Measurements from ENCODE around the gene FKBP10.

FKBP10 gene

GRCh38 chr17:41784207-41784744, 28.5 kb upstream of the FKBP10 start:
- Histone ChIP-seq H3K9me3 (ENCODE audit: control insufficient read depth in 1 of 2, low read length in 2 of 2) (no peaks in the 10 kb centered on the region), H3K4me3 (ENCODE audit: low read depth in 1 of 2, low read length in 2 of 2) (peak overlapping the region; percentile 53 to 82), H3K36me3 (ENCODE audit: control insufficient read depth in 1 of 2, insufficient read depth in 2 of 2, low read length in 2 of 2) (no peaks in the 10 kb centered on the region), H3K27me3 (ENCODE audit: low read depth, low read length) (no peaks in the 10 kb centered on the region), H3K4me1 (ENCODE audit: control insufficient read depth in 1 of 2, insufficient read depth in 2 of 2, low read length in 2 of 2) (peaks cover 3 to 43% of the 10 kb centered on the region in 2 donors), H3K27ac (ENCODE audit: low read length) (peak overlapping the region; percentile 84)

DNA sequence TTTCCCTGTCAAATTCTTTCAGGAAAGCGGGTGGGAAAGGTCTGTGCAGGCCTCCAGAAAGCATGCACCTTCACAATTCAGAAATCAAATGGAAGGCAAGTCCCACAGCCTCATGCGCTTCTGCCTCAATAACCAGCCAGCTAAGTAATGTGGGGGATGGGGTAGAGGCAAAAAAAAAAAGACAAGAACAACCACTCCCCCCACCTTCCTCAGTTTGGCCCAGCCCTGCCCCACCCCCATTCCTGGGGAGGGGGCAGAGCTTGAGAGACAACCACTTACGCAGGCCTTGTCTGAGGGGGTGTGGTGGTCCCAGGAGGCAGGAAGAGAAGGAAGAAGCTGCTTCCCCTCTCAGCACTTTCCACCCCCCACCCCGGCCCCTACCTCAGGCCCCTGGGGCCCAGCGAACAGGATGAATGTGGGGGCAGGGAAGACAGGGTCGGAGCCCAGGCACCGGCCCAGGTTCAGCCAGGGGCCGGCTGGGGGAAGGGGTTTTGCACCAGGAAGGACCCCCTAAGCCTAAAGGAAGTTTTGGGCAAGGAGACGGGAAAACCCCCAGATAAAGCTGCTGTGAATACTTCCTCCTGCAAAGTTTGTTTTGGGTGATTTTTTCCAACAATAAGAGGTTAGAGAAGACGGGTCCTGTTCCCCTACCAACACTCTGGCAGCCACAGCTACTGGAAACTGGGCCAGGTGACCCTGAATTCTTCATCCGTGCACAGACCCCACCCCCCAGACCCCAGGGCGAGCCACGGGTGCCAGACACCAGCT, 27.5 kb upstream of the FKBP10 start:
- Histone ChIP-seq H3K36me3 (ENCODE audit: control insufficient read depth in 1 of 2, insufficient read depth in 2 of 2, low read length in 2 of 2) (no peaks in the 10 kb centered on the region), H3K27ac (ENCODE audit: low read length) (peak overlapping the region; percentile 84), H3K4me1 (ENCODE audit: control insufficient read depth in 1 of 2, insufficient read depth in 2 of 2, low read length in 2 of 2) (peaks cover 3 to 39% of the 10 kb centered on the region in 2 donors), H3K9me3 (ENCODE audit: control insufficient read depth in 1 of 2, low read length in 2 of 2) (no peaks in the 10 kb centered on the region), H3K27me3 (ENCODE audit: low read depth, low read length) (no peaks in the 10 kb centered on the region), H3K4me3 (ENCODE audit: low read depth in 1 of 2, low read length in 2 of 2) (peak overlapping the region; percentile 53 to 82)

DNA sequence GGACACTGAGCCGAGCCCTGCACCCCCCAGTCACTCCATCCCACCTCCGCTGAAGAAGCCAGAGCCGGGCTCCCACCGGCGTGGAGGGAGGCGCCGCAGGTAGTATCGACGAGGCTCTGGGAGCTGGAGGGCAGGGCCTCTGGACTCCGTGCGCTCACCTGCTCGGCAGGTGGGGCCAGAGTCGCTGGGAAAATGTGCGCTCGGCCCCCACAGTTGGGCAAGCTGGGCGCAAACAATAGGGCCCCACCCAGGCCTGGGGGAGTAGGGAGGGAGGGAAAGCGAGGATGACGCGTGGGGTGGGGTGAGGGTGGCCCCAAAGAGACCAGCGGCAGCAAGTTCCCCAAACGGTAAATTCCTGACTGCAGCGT, 27.0 kb upstream of the FKBP10 start:
- Histone ChIP-seq H3K4me3 (ENCODE audit: low read depth in 1 of 2, low read length in 2 of 2) (peak overlapping the region; percentile 53 to 82), H3K4me1 (ENCODE audit: control insufficient read depth in 1 of 2, insufficient read depth in 2 of 2, low read length in 2 of 2) (peaks cover 3 to 39% of the 10 kb centered on the region in 2 donors), H3K36me3 (ENCODE audit: control insufficient read depth in 1 of 2, insufficient read depth in 2 of 2, low read length in 2 of 2) (no peaks in the 10 kb centered on the region), H3K27me3 (ENCODE audit: low read depth, low read length) (no peaks in the 10 kb centered on the region), H3K27ac (ENCODE audit: low read length) (peak overlapping the region; percentile 84), H3K9me3 (ENCODE audit: control insufficient read depth in 1 of 2, low read length in 2 of 2) (no peaks in the 10 kb centered on the region)

DNA sequence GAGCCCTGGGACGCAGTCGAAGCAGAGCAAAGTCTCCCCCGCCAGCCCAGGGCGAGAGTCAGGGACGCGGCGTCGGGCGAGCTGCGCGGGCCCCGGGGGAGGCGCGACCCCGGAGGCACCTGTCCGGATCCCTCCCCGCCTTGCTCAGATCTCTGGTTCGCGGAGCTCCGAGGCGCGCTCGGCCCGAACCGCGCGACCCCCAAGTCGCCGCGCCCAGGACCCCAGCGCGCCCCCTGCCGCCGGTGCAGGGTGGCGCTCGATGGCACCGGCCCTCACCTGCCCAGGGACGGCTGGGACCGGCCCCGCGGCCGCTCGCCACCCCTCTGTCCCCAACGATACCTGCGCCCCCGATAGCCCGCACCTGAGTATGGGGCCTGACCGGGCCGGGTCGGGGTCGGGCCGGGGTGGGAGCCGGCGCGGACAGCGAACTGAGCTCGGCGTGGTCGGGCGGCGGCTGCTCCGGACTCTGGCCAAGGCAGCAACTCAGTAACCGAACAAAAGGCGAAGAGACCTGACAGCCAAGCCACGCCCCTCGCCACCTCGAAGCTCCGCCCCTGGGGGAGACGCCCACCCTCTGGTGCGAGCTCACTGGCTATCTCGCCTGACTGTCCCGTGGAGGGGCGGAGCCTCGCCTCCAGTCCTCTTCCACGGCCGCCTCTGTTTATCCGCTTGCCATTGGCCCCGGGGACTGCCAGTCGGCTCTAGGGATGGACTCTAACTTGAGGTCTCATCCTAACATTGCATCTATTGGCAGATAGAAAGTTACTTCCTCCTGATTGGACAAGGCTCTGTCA, 26.4 kb upstream of the FKBP10 start, which contains the start of gene JUP:
JUP (minus strand) TSS at position 485 of the 794 bp plus-strand sequence. CDS start 14,857 bp downstream, outside the sequence.
- Histone ChIP-seq H3K36me3 (ENCODE audit: control insufficient read depth in 1 of 2, insufficient read depth in 2 of 2, low read length in 2 of 2) (no peaks in the 10 kb centered on the region), H3K9me3 (ENCODE audit: control insufficient read depth in 1 of 2, low read length in 2 of 2) (no peaks in the 10 kb centered on the region), H3K27ac (ENCODE audit: low read length) (peak within 1 kb of the TSS; percentile 84), H3K4me1 (ENCODE audit: control insufficient read depth in 1 of 2, insufficient read depth in 2 of 2, low read length in 2 of 2) (peaks cover 3 to 39% of the 10 kb centered on the region in 2 donors), H3K27me3 (ENCODE audit: low read depth, low read length) (no peaks in the 10 kb centered on the region), H3K4me3 (ENCODE audit: low read depth in 1 of 2, low read length in 2 of 2) (peak within 1 kb of the TSS; percentile 53 to 82)

- peak overlapping the region; percentile 17 for H3K27ac ChIP-seq (ENCODE audit: low read length)
- H3K27me3 ChIP-seq (ENCODE audit: low read depth, low read length) = no peaks in the 10 kb centered on the region
- H3K36me3 ChIP-seq (ENCODE audit: control insufficient read depth in 1 of 2, insufficient read depth in 2 of 2, low read length in 2 of 2) = no peaks in the 10 kb centered on the region
- H3K4me3 ChIP-seq (ENCODE audit: low read depth in 1 of 2, low read length in 2 of 2) = peak overlapping the region in 1 of 2 donors; percentile 6
- peaks cover 3 to 38% of the 10 kb centered on the region in 2 donors for H3K4me1 ChIP-seq (ENCODE audit: control insufficient read depth in 1 of 2, insufficient read depth in 2 of 2, low read length in 2 of 2)
- no peaks in the 10 kb centered on the region for H3K9me3 ChIP-seq (ENCODE audit: control insufficient read depth in 1 of 2, low read length in 2 of 2)
Measured at GRCh38 chr17:41787021-41787418, 25.8 kb upstream of the FKBP10 start.

- Histone ChIP-seq H3K4me3 (ENCODE audit: low read depth in 1 of 2, low read length in 2 of 2) (no peak overlapping the region), H3K27ac (ENCODE audit: low read length) (peak overlapping the region; percentile 63), H3K9me3 (ENCODE audit: control insufficient read depth in 1 of 2, low read length in 2 of 2) (no peaks in the 10 kb centered on the region), H3K4me1 (ENCODE audit: control insufficient read depth in 1 of 2, insufficient read depth in 2 of 2, low read length in 2 of 2) (peaks cover 5 to 10% of the 10 kb centered on the region in 2 donors), H3K27me3 (ENCODE audit: low read depth, low read length) (no peaks in the 10 kb centered on the region), H3K36me3 (ENCODE audit: control insufficient read depth in 1 of 2, insufficient read depth in 2 of 2, low read length in 2 of 2) (no peaks in the 10 kb centered on the region)
Measured at GRCh38 chr17:41792845-41793783, 19.7 kb upstream of the FKBP10 start.

- Histone ChIP-seq H3K4me1 (ENCODE audit: control insufficient read depth in 1 of 2, insufficient read depth in 2 of 2, low read length in 2 of 2) (peaks cover 5 to 10% of the 10 kb centered on the region in 2 donors), H3K36me3 (ENCODE audit: control insufficient read depth in 1 of 2, insufficient read depth in 2 of 2, low read length in 2 of 2) (no peaks in the 10 kb centered on the region), H3K4me3 (ENCODE audit: low read depth in 1 of 2, low read length in 2 of 2) (no peak overlapping the region), H3K27ac (ENCODE audit: low read length) (peak overlapping the region; percentile 63), H3K27me3 (ENCODE audit: low read depth, low read length) (no peaks in the 10 kb centered on the region), H3K9me3 (ENCODE audit: control insufficient read depth in 1 of 2, low read length in 2 of 2) (no peaks in the 10 kb centered on the region)
Measured at GRCh38 chr17:41793784-41794539, 18.8 kb upstream of the FKBP10 start.

DNA sequence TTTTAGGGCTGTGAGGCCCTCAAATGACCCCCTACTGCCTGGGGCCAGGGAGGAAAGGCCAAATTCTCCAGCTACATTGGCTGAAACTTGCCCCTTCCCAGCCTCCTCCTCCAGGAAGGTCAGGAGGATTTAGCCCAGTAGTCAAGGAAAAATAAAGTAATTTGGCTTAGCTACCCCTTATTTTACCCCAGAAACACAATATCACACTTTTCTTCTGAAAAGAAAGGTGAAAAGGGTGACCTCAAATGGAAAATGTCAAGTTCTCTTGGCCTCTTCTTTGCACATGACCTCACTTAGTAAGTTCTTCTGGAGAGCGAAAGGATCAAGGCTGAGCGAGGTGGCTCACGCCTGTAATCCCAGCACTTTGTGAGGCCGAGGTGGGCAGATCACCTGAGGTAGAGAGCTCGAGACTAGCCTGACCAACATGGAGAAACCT, 18.2 kb upstream of the FKBP10 start:
- H3K4me1 ChIP-seq (ENCODE audit: control insufficient read depth in 1 of 2, insufficient read depth in 2 of 2, low read length in 2 of 2) = peaks cover 5 to 10% of the 10 kb centered on the region in 2 donors
- H3K4me3 ChIP-seq (ENCODE audit: low read depth in 1 of 2, low read length in 2 of 2) = no peak overlapping the region
- no peaks in the 10 kb centered on the region for H3K9me3 ChIP-seq (ENCODE audit: control insufficient read depth in 1 of 2, low read length in 2 of 2)
- no peaks in the 10 kb centered on the region for H3K27me3 ChIP-seq (ENCODE audit: low read depth, low read length)
- no peak overlapping the region for H3K27ac ChIP-seq (ENCODE audit: low read length)
- no peaks in the 10 kb centered on the region for H3K36me3 ChIP-seq (ENCODE audit: control insufficient read depth in 1 of 2, insufficient read depth in 2 of 2, low read length in 2 of 2)

DNA sequence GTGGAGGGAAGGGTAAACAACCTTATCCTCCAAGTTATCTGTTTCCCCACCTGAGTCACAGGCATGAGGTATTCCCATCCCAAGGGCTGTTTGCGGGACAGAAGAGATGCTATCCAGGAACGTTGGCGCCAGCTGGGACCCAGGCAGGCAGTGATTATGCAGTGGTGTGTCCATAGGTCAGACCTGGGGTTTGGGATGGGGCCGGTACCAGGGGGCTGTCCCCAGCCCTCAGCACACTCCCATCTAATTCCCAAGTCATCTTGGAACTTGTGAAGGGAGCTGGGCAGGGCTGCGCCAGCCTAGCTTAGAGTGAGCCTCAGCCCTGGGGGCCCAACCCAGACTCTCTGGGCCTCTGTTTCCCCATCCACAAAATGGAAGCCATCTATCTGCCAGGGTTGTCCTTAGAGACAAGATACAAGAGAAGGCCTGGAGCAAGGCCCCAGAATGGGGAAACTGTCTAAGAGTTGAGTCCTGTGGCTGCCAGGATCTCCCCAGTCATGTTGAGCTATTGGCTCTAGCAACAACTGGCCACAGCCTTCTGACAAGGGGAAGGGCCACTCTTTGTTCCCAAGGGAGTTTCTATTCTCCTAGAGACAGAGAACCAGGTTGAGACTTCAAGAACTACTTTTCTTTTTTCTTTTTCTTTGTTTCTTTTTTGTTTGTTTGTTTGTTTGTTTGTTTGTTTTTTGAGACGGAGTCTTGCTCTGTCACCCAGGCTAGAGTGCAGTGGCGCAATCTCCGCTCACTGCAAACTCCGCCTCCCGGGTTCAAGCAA, 16.5 kb upstream of the FKBP10 start:
- H3K27ac ChIP-seq (ENCODE audit: low read length) = no peak overlapping the region
- H3K4me3 ChIP-seq (ENCODE audit: low read depth in 1 of 2, low read length in 2 of 2) = no peak overlapping the region
- no peaks in the 10 kb centered on the region for H3K36me3 ChIP-seq (ENCODE audit: control insufficient read depth in 1 of 2, insufficient read depth in 2 of 2, low read length in 2 of 2)
- H3K27me3 ChIP-seq (ENCODE audit: low read depth, low read length) = no peaks in the 10 kb centered on the region
- H3K9me3 ChIP-seq (ENCODE audit: control insufficient read depth in 1 of 2, low read length in 2 of 2) = no peaks in the 10 kb centered on the region
- H3K4me1 ChIP-seq (ENCODE audit: control insufficient read depth in 1 of 2, insufficient read depth in 2 of 2, low read length in 2 of 2) = peaks cover 9 to 18% of the 10 kb centered on the region in 2 donors
